AG09309 (cell line): Measurements from ENCODE around the gene PARP6.

Experiments used
- DNase-seq: peaks from one replicate; pipeline ENCODE4 v3.0.0-alpha.2; 2010; ENCODE audit warnings: low read depth
- H3K4me3 ChIP-seq: 2 replicates; pipeline ENCODE4 v1.5.1; 2011; ENCODE audit warnings: mild to moderate bottlenecking, low read depth, low read length, moderate library complexity; ENCODE audit not compliant: control insufficient read depth
- TF ChIP-seq, protein P1 (sequence below): IDR thresholded peaks from 2 replicates; pipeline ENCODE4 v1.5.1; 2011; ENCODE audit warnings: mild to moderate bottlenecking, low read depth, low read length, inconsistent platforms; ENCODE audit not compliant: insufficient read depth, control insufficient read depth; ENCODE audit errors: missing control alignments

The PARP6 gene

DNA sequence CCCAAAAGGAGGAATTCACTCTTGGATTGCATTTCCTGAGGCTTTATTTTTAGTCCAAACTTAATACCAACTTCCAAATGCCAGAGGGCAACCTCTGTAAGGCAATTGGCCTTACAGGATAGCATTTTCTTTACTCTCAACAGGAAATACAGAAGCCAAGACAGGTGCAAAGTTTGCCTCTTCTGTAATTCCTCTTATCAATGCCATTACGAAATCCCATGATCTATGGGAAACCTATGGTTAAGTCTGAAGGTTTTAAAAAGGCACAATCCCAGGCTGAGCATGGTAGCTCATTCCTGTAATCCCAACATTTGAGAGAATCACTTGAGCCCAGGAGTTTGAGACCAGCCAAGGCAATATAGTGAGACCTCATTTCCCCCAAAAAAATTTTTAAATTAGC, 56.3 kb downstream of the PARP6 start:
- H3K4me3 ChIP-seq, result no peak overlapping the region
- DNase-seq, result no peak

DNA sequence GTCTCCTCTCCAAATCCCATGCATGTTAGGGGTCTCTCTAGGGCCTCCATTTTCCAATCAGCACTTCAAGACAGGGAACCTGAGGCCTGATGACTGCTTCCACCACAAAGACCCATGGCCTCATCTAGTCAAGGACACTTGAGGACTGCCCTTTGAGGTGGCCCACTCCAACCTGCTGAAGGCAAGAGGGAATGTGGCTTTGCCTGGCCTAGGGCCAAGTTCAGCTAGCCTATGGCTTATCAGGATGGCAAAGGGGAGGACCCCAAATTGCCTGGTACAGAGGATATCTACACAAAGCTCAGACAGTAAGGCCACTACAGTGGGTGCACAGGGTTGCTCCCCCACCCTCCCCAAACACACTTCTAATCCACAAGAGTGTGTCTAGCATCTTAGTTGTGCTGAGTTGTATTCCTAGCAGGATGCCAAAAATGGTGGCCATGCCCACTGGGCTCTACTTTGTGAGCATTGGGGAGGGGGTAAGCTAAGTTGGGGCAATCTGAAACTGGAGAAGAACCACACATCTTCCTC, 64.7 kb downstream of the PARP6 start:
- TF ChIP-seq, protein P1, sequence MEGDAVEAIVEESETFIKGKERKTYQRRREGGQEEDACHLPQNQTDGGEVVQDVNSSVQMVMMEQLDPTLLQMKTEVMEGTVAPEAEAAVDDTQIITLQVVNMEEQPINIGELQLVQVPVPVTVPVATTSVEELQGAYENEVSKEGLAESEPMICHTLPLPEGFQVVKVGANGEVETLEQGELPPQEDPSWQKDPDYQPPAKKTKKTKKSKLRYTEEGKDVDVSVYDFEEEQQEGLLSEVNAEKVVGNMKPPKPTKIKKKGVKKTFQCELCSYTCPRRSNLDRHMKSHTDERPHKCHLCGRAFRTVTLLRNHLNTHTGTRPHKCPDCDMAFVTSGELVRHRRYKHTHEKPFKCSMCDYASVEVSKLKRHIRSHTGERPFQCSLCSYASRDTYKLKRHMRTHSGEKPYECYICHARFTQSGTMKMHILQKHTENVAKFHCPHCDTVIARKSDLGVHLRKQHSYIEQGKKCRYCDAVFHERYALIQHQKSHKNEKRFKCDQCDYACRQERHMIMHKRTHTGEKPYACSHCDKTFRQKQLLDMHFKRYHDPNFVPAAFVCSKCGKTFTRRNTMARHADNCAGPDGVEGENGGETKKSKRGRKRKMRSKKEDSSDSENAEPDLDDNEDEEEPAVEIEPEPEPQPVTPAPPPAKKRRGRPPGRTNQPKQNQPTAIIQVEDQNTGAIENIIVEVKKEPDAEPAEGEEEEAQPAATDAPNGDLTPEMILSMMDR, result no peak
- no peak for DNase-seq
- no peak overlapping the region for H3K4me3 ChIP-seq

More for the DNA sequence above, 56.3 kb downstream of the PARP6 start:
- TF ChIP-seq, protein P1, result no peak

GRCh38 chr15:72206677-72207000, 65.7 kb downstream of the PARP6 start:
- TF ChIP-seq, protein P1, result no peak
- H3K4me3 ChIP-seq, result no peak overlapping the region
- DNase-seq, result no peak

DNA sequence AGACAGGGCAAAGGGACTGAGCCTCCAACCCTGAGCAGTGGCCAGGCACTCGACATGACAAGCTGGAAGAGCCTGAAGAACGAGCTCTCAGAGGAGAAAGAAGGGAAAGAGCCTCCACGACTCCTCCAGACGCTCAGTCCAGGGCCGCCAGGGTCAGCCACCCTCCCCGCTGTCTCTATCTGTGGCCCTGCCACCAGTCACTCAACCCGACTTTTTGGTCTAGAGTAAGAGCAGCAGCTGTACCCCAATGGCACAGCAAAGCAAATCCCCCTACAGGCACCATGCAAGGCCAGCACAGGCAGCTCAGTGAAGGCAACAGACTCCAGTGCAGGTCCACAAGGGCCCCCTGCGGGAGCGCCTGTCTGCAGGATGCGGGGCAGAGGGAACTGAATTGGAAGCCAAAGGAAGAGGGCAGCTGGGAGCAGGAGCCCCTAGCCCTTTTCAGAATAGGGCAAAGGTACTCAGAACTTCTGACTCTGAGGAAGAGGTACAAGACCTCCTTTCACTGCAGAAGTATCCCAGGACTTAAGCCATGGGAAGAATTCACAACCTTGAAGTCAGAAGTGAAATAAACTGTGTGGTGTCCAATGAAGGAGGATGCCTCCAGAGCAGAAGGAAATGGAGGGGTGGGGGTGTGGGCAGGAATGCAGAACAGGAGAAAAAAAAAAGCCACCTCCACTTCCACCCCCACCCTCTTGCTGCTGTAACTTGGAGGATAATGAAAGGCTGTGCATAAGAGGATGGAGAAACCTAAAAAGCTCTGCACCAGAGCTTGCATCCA, 66.3 kb downstream of the PARP6 start:
- H3K4me3 ChIP-seq, result no peak overlapping the region
- TF ChIP-seq, protein P1, result no peak
- no peak for DNase-seq

DNA sequence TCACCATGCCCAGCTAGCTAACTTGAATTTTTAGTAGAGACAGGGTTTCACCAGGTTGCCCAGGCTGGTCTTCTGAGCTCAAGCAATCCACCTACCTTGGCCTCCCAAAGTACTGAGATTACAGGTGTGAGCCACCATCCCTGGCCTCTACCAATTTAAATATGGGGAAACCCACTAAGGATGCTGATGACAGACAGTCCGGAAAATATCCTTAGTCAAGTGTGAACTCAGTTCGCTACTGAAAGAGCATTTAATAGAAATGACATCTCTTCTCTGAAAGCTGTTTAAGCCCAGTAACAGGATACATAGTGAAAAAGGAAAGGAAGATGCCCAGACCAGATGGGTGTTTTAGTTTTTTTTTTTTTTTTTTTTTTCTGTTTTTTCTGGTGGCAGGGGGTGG, 67.1 kb downstream of the PARP6 start:
- TF ChIP-seq, protein P1, result no peak
- DNase-seq, result no peak
- H3K4me3 ChIP-seq, result no peak overlapping the region

GRCh38 chr15:72203507-72203837, 68.9 kb downstream of the PARP6 start:
- TF ChIP-seq, protein P1, result no peak

More at GRCh38 chr15:72203507-72203837, 68.9 kb downstream of the PARP6 start:
- H3K4me3 ChIP-seq, result no peak overlapping the region
- DNase-seq, result peak; percentile 76
